HG02884 (cell line): ENCODE data around the gene DERA.
"Not testable (repeated sequence)": the region's sequence is repeated elsewhere in the genome, so short reads cannot be mapped to it uniquely, and the experiment has no call there.

Source experiments
- ATAC-seq: cut with Tn5 transposase; IDR thresholded peaks from one replicate; pipeline ENCODE4 v1.9.1; 2021; ENCODE audit warnings: mild to moderate bottlenecking, moderate library complexity; ENCODE audit not compliant: unreplicated experiment

Gene DERA

DNA sequence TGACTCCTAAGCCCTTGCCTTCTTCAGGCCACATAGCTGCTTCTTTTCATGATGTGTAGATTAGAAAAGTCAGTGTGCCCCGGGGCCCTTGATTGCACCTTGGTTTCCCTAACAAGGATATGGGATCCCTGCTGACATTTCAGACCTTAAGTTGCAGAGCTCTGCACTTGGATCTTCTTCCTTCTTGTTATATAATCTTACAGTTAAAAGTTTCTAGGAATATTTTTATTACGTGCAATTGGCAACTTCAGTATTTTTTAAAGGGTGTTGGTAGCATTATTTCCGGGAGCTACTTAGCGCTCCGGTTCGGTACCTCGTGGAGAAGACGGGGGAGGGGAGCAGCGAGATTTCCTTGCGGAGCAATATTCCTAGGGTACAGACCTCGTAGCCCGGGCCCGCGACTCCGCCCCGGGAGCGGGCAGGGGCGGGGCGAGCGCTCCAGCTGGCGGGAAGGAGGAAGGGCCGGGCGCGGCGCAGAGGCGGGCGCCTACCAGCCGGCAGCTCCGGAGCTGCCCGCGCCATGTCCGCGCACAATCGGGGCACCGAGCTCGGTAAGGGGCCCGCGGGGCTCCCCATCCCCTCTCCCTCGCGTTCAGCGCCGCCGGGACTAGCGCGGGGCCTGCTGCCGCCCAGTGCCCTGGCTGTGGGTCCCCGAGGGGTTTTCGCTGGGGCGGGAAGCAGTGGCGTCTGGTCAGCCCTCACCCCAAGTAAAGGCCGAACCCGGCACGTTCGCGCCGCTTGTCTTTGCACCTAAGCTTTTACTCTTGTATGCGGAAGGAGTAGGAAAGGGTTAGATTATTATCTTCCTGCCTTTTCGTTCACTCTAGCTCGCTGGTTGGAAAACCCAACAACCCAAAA lies at the start of gene DERA:
TSS of gene DERA (plus strand) at position 469 of the 858 bp plus-strand sequence. CDS start at position 521, 52 bp downstream.
- ATAC-seq, result peak; percentile 91

DNA sequence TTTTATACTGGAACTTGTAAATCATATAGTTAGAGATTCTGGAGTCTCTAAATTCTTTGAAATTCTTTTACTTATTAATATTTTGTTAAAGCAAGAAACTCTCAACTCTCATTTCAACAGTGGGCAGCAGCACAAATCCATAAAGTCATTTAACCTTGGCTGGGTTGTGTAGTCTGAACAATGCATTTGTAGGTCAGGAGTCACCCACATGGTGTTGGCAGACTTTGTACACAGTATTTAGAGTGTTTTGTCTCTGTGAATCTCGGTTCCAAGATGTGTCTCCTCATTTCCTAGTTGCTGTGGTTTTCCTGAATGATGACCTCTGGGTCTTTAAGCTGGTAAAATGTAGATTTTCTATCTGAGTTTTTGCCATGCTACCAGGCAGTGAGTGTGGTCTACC lies 49.7 kb upstream of the DERA start:
- no peak for ATAC-seq

DNA sequence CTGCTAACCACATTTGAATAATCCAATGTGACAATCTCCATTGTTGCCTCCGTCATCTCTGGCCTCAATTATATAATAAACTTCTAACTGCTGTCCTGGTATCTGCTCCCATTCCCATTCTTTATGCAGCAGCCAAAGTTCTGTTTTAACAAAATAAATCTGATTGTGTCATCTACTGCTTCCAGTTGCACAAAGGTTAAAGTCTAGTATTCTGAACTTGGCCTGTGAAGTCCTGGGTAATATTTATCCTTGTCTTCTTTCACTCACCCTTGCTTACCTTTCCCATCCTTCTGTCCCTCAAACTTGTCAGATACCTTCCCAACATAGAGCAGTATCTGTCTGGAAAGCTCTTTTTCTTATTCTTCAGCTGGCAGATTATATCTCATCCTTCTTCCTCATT lies 48.3 kb upstream of the DERA start:
- ATAC-seq, result no peak

DNA sequence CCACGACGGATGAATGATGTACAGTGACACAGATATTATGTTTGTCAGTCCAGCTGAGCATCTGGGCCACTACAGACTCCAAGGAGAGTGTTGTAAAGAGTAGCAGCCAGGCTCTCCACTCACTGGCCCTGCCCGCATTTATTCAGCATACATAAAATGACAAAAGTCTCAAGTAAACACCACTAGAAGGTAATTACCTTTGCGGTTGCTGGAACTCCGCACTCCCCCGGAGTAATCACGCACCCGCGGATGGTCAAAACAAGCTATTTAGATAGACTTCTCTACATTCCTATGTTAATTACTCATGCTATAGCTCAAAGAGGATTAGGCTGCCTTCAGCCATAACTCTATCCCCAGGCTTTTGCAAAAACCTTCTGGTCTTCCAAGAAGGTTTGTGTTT lies 47.8 kb upstream of the DERA start:
- ATAC-seq, result no peak

DNA sequence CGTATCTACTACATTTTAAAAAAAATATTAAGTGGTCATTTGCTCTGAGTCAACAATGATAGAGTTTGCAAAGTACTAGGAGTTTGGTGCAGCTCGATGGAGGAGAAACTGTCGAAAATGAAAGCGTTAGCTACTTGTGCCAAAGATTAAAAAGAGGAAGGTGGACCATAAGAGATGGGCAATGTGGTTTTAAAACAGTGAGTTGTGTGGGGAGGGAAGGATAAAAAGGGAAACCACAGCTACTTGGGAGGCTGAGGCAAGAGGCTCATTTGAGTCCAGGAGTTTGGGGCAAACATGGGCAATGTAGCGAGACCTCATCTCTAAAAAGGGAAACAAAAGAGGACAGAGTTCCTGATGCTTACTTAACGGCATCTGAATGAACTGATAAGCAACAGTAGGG lies 47.1 kb upstream of the DERA start:
- ATAC-seq, result peak; percentile 93

DNA sequence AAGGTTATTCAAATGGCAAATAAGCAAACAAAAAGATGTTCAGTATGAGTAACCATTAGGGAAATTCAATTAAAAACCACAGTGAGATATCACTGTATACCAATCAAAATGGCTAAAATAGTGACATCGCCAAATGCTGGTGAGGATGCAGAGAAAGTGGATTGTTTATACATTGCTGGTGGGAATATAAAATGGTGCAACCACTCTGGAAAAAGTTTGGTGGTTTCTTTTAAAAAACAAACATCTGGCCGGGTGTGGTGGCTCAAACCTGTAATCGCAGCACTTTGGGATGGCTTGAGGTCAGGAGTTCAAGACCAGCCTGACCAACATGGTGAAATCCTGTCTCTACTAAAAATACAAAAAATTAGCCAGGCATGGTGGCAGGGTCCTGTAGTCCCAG lies 42.9 kb upstream of the DERA start:
- ATAC-seq, result no peak

DNA sequence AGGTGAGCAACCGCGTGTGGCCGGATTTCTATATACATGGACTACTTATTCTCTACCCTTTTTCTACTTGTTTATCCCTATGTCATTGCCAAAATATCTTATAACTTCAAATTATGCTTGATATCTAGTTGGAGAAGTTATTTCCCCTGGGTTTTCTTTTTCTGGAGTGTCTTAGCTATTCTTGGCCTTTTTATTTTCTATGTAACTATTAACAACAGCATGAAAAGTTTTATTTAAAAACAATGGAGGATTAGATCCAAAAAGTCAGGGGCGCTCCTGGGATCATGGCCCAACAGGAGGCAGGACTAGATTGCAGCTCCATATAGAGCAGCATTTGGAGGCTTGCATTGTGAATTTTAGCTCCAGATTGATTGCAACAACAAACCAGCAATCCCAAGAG lies 37.6 kb upstream of the DERA start:
- no peak for ATAC-seq

DNA sequence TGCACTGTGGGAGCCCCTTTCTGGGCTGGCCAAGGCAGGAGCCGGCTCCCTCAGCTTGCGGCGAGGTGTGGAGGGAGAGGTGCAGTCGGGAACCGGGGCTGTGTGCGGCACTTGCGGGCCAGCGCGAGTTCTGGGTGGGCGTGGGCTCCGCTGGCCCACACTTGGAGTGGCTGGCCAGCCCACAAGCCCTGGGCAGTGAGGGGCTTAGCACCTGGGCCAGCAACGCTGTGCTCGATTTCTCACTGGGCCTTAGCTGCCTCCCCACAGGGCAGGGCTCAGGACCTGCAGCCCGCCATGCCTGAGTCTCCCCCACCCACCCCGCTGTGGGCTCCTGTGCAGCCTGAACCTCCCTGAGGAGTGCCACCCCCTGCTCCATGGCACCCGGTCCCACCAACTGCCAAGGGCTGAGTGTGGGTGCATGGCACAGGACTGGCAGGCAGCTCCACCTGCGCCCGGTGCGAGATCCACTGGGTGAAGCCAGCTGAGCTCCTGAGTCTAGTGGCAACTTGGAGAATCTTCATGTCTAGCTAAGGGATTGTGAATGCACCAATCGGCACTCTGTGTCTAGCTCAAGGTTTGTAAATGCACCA lies 36.5 kb upstream of the DERA start:
- ATAC-seq, result not testable (repeated sequence)

DNA sequence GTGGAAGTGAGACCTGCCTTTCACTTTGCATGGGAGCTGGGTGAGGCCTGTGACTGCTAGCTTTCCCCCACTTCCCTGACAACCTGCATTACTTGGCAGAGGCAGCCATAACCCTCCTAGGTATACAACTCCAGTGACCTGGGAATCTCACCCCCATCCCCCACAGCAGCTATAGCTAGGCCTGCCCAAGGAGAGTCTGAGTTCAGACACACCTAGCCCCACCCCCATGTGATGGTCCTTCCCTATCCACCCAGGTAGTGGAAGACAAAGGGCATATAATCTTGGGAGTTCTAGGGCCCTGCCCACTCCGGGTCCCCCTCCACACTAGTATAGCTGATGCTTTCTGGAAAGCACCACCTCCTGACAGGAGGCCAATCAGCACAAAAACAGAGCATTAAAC lies 35.3 kb upstream of the DERA start:
- no peak for ATAC-seq

DNA sequence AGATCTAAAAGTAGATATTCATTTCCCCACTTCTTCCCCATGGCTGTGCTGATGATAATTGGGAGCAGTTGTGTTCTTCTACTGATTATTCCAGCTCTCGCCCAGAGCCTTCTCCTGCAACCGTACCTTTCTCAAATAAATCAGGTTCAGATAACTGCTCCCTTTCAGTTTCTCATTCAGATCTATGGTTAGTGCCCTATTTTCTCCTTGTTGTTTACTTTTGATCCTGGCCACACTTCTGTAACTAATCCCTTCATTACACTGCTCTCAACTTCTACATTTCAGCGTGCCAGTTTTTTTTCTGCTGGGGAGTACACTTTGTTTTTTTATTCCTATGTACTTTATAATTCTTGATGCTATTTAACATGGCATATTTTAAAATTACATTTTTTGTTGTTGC lies 31.7 kb upstream of the DERA start:
- no peak for ATAC-seq

DNA sequence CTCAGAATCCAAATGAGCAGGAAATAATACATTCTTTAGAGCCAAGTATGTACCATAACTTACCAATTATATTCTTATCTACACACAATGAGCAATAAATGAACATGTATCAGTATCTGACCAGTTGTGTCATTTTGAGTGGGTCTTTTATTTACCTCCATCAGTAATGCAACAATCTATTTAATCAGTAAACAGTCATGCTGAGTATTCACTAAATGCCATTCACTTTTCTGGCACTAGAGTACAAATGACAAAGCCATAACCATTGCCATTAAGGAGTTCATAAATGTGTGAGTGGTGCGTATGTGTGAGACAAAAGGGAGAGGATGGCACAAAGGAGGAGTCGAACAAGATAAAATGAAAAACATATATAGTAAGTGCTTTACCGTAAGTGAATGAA lies 30.4 kb upstream of the DERA start:
- no peak for ATAC-seq

DNA sequence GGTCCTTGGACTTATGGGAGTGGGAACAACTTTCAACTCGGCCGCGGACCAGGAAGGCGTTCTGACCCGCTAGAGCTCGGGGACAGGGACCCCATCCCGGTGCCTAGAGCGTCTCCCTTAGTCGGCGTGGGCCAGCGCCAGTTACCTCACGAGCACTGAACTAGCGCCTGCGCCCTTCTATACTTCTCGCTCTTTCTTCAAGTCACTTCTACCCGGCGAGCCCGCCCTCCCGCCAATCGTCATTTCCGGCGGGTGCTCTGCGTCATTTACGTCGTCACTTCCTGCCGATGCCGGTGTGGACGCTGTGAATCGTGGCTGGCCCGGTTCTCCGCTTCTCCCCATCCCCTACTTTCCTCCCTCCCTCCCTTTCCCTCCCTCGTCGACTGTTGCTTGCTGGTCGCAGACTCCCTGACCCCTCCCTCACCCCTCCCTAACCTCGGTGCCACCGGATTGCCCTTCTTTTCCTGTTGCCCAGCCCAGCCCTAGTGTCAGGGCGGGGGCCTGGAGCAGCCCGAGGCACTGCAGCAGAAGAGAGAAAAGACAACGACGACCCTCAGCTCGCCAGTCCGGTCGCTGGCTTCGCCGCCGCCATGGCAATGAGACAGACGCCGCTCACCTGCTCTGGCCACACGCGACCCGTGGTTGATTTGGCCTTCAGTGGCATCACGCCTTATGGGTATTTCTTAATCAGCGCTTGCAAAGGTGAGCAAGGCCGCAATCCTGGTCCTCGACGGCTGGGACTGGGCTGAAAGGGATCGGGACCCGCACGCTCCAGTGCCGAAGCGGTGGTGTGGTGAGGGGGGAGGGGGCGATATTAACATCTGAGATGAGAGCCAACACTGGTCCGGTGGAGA lies 28.8 kb upstream of the DERA start, which contains the start of gene STRAP:
TSS of gene STRAP (plus strand) at position 270 of the 854 bp plus-strand sequence. CDS start at position 591, 321 bp downstream.
- ATAC-seq, result peak; percentile 94

DNA sequence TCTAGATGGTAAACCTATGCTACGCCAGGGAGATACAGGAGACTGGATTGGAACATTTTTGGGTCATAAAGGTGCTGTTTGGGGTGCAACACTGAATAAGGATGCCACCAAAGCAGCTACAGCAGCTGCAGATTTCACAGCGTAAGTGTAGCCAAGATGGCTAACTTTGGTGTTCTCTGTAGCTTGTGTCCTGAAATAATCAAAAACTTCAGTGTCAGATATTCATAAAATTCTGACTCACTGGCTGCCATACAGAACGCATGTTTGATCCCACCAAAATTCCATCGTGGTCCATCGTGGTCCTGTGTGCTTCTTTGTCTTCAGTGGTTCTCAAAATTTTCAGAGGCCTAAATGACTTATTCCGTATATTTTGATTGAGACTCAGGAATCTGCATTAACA lies 27.6 kb upstream of the DERA start:
- ATAC-seq, result no peak

DNA sequence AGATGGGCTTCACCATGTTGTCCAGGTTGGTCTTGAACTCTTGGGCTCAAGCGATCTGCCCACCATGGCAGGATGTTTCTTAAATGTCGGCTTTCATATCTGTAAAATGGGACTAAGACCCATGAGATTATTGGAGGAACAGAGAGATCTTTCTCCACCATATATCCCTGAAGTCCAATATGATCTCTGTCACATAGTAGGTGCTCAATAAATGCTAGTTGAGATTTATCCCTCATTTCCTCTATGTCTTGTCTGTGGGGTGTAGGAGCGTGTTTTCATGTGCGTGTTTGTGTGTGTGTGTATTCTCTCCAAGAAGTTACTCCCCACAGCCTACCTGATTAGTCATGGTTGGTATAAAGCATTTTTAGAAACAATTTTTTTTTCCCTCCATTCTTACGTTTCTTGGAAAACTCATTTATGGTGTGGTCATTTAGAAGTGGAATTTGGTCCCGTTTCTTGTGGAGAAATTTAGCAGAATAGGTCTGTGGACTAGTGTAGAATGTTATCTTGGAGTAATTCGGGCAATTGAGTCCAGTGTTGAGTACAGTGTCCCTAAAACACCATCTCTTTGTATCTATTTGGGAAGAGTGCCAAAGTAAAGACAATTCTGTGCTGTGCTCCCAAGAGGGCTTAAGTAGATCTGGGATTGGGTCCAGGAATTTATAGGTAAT lies 24.6 kb upstream of the DERA start:
- ATAC-seq, result no peak

DNA sequence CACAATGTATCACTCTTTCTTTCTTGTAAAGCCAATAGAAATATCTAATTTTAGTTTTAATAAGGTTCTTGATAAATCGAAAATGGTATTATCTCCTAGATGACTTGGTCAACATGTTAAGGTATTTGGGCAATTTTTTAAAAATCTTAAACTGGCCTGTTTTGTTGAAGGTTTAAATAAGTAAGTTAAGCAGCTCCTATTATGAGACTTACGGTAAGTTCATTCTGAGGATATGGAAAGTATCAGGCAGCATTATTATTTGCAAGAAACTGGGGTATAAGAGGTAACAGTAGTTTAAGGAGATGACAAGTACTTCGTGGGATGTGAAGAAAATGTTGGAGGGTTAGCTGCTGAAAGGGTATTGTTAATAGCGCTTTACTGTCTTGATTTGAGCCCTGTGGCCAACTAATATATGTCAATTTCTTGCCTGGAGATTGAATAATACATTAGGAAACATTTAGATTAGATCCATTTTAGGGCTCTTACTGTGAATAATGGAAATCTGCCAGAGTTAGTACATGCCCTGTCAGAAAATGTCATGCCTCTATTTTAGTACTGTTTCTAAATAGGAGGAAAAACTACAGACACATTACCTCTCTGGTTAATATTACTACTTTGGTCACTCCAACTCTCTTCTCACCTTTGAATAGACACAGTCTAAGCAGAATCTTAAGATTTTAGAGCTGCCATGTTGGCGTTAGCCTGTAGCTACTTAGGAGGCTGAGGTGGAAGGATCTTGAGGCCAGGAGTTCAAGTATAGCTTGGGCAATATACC lies 23.9 kb upstream of the DERA start:
- ATAC-seq, result no peak

DNA sequence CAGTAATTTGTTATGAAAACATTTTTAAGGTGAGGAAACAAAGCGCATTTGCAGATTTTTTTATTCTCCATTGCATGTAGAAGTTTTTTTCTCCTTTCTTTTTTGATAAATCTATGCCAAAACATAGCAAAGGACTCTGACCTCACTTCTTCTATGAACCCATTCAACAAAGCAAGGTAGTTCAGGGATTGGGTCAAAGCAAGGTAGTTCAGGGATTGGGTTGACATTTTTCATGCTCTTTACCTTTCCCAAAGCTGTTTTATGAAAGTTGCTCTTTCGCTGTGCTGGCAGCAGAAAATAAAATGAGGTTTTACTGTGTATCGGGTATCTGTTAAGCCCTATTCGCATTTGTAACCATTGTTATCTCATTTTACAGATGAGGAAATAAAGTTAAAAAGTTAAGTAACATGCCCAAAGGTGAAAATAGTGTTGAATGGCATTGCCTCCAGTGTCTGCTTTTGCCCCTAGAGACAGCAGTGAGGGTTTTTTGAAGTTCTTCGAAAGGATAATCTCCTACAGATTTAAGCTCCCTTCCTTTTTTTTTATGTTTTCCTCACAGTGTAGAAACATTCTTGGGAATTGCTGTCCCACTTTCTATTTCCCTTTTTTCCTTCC lies 18.4 kb upstream of the DERA start:
- no peak for ATAC-seq

DNA sequence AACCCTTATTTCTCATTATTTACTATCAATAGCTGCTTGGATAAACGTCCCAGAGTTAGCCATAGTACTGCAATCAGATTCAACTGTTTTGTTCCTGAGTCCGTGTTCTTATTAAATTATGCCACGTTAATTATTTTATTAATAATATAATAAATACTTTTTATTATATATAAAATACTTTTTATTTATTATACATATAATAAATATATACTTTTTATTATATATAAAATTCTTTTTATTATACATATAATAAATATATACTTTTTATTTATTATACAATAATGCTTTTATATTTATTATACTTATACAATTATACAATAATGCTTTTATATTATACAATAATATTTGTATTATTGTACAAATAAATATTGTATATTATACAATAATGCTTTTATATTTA lies 17.9 kb upstream of the DERA start:
- ATAC-seq, result no peak

DNA sequence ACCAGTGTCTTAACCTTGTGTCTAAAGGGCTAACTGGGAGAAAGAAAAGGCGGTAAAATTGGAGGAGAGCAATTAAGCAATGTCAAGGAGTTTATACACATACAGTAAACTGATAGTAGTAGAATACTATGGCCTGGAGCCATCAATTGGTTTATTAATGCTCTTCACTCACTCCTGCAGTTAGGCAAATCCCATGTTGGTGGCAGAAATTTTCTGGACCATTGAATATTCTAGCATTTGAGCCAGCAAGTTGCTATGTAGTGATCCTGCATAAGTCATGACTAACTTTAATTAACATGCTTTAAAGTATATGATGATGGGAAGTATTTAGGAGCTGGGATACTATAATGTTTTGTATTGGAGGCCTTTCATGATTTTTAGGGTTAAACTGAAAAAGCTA lies 14.3 kb upstream of the DERA start:
- no peak for ATAC-seq

DNA sequence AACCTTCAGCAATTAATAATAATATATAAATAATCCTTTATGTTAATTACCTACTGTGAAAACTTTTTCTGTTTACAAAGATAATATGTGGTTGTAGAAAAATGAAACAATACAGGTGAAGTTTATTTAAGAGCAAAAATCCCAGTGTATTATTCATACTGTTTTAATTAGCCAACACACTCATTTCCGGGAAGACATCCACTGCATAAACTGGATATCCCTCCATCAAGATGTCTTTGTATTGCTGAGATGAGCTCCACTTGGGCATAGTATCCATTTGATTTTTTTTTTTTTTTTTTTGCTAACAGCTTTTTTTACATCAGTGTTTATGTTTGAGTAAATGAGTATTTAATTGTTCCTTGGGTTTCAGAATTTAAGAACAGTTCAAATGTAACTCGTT lies 13.7 kb upstream of the DERA start:
- no peak for ATAC-seq
